Activated naive CD4-positive, alpha-beta T cell (primary cell): ENCODE measurements around the gene DRGX.

Experiments used
- DNase-seq, 4 experiments: peaks; one replicate each; lab custom pipeline; 2025; lab: John Stamatoyannopoulos, UW

Gene DRGX

DNA sequence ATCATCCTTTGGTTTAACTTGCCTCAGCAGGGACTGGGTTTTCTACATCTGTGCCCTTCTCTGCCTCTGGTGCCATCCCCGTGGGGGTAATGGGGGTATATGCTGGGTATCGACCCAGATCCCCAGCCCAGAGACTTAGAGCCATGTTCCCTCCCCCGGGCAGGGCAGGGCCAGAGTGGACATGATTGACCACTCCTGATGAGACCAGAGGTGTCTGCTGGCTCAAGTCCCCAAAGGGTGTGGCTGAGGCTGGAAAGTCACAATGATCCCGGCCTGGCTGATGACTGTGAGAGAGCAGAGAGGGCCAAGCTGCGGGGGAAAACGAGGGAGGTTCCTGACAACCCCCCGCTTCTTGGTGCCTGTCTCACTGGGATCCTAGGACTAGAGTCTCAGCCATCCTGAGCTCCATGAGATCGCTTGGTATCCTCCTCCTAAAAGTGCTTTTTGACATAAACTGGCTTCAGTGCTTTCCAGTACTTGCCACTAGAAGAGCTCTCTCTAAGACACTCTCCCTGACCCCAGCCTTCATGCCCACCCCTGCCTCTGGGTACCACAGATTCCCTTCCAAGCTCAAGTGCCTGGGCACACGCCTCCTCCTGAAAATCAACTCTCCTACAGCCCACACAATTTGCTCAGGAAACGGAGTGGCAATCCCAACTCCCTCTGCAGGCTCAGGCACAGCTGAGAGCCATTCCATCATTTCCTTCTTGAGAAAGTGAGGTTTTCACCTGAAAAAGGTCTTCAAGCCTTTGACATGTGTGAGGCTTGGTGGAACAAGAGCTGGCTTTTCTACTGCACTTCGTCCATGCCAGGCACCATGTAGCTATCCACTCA, 33.9 kb downstream of the DRGX start:
- DNase-seq, result no peak

DNA sequence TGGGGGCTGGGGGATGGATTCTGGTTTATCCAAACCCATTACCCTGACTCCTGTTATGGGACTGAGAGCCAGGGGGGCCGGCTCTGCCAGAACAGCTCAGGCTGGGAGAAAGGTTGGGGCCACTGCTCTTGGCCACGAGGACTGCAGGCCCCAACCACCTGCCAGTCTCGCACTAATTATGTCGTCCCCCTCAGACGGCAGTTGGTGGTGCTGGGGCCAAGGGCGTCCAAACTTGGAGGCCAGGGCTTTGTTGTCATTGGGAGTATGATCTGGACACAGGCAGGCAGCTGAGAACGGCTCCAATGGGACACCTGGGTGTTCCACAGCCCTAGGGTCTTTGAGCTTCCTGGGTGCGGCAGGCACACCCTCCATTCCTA, 34.7 kb downstream of the DRGX start:
- no peak for DNase-seq

DNA sequence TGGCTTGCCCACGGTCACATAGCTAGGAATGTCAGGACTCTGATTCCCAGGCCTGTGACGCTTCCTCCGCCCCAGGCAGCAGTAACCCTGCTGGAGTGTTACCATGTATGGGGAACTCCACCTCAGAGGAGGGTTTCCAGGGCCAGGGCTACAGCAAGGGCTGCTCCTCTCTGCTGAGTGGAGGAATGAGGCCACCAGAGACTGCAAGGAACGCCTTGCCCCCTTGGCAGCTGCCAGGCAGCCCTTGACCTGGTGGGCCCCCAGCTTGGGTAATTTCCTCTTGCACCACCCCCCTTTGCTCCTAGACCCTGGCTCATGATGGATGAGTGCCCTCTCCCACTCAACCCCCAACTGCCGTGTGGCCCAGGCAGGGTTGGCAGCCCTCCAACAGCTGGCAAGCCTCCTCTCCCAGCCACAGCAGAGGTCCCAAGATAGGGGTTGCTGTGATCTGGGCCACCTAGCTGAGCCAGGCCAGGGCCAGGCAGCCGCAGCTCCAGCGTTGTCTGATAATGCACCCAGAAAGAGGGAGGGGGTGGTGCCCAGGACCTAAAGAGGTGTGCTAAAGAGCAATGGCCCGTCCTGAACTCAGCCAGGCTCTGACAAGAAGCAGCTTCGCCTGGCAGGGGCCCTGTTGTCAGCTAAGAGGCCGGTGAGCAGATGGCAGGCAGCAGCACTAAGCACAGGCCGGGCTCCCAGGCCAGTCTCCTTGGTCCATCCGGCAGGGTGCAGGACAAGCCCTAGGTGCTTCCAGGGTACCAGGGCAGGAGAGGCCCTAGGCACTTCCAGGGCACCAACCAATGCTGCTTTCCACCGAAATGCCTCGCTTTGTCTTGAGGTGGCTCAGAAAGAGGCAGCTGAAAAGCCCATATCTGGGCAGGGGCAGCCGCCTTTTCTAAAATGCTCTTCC, 35.4 kb downstream of the DRGX start:
- no peak for DNase-seq

DNA sequence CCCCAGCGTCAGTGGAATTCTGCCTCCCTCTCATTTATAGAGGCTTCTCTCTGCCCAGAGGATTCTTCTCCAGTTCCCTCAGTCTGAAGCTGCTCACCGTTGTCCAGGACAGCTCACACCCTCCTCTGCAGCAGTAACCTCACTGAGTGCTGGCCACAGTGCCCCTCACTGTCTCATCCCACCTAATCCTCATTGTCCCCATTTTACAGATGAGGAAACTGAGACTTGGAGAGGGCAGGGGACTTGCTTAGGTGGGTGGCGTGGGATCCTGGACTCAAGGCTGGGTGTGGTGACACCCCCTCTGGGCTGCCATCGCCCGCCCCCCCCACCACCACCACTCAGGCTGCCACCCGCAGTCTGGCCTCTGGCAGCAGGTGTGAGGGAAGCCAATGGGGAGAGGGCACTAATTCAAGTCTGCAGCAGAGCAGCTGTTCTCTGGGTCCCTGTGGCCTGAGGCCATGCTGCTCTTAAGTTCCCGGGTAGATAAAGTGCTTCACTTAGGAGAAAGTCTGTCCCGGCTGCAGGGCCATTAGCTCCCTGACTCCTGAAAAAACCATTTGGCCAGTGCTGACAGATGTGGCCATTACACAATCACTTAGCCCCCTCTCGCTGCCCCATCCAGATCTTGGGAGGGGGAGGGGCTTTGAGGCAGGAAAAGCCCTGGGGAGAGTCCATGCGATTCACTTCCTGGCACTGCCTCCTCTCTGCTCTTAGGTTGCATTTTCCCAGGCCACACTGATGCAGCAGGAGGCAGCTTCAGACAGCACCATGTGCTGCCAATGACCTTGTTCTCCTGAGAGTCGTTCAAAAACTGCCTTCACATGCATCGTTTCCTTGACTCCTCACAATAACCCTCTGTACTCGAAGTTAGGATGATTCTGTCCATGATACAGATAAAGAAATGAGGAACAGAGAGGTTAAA, 36.3 kb downstream of the DRGX start:
- DNase-seq, result no peak

DNA sequence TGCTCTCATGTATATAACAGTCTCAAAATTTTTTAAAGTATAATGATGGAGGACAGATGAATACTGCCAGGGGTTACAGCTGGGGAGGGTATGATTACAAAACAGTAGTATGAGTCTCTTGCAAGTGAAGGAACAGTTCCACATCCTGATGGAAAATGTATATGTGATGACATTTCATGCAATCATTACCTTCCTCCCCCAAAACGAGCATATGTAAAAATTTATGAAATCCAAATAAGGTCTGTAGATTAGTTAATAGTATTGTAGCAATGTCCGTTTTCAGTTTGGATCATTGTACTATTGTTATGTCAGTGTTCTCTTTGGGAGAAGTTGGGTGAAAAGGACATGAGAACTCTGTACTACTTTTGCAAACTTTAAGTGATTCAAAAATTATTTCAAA, 38.0 kb downstream of the DRGX start:
- DNase-seq, result no peak

DNA sequence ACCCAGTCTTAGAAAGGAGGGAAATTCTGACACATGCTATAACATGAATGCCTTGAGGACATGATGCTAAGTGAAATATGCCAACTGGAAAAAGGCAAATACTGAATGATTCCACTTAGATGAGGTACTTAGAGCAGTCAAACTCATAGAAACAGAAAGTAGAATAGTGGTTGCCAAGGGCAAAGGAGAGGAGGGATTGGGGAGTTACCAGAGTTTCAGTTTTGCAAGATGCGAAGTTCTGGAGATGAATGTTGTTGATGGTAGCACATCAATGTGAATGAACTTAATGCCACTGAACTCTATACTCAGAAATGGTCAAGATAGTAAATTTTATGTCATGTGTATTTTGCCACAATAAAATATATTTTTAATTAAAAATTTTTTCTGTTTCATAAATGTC, 38.9 kb downstream of the DRGX start:
- no peak for DNase-seq

DNA sequence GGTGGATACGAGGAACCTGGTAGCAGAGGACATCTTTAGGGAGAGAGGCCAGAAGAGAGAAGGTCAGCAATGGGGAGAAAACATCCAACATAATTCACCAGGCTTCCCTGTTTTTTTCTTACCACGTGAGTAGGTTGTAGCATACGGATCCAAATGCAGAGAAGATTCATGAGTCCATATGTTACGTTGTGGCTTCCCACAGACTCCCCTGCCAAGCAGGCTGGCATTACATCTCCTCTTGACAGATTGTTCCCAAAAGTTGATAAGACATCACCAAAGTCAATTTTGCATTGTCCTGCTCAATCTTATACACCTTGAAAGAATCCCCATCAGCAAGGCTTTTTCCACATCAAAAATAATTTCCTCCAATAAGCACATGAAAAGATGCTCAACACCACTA, 39.7 kb downstream of the DRGX start:
- DNase-seq, result no peak

DNA sequence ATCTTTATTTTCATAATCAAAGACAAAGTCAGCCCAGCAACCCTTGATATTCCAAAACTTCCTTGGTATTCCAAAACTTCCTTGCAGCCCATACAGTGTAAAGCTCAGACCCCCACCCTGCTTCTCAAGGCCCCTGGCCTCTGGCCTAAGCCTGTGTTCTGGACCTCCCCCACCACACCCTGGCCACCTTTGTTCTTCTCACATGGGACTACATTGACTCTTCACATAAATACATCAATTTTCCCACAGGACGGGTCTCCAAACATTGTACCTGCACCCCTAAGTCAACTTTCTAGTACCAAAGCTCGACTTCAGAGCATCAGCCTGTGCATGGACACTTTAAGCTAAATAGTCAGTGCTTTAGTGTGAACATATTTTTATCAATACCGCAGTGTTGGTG, 40.7 kb downstream of the DRGX start:
- no peak for DNase-seq

DNA sequence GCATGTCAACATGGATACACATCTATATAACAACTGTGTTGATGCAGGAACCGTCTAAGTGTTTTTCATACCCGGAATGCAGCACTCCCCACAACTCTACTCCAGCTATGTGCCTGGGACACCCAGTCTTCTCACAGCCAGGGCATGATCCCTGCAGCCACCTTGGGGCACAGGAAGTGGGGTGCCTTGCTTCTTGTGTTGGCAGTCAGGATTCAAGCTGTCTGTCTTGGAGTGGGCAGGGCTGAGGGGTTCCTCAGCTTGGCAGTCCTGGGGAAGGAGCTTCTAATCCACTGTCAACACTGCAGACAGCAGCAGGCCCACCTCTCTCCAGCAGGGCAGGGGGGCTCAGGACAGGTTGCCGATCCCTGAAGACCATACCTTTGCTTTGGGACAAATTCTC, 41.3 kb downstream of the DRGX start:
- DNase-seq, result no peak

DNA sequence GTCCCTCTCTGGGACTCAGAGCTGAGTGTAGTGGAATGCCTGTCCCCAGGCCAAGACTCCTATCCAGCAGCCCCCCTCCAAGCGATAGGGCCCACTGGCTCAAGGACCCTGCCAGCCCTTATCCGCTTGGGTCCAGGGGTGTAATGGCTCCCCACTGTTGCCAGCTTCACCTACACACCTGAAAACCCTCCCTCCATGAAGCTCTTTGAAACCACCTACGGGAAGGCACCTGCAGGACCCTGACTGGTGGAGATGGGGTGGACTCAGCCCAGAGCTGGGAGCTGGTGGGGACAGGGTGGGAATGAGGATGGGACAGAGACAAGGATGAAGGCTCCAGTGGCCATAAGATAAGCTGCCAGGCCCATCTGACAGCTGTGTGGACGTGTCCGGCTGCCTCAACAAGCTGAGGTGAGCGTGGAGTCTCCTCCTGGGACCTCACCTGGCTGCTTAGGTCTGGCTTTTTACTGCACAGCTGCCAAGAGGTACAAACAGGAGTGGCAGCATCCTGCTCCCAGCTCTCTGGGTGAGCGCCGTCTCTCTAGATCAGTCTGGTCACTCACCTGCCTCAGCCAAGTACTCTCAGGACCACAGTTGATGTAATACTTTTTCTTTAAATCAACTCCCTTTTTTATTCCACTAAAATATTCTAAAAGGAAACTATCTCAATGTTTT, 41.9 kb downstream of the DRGX start:
- DNase-seq, result no peak

DNA sequence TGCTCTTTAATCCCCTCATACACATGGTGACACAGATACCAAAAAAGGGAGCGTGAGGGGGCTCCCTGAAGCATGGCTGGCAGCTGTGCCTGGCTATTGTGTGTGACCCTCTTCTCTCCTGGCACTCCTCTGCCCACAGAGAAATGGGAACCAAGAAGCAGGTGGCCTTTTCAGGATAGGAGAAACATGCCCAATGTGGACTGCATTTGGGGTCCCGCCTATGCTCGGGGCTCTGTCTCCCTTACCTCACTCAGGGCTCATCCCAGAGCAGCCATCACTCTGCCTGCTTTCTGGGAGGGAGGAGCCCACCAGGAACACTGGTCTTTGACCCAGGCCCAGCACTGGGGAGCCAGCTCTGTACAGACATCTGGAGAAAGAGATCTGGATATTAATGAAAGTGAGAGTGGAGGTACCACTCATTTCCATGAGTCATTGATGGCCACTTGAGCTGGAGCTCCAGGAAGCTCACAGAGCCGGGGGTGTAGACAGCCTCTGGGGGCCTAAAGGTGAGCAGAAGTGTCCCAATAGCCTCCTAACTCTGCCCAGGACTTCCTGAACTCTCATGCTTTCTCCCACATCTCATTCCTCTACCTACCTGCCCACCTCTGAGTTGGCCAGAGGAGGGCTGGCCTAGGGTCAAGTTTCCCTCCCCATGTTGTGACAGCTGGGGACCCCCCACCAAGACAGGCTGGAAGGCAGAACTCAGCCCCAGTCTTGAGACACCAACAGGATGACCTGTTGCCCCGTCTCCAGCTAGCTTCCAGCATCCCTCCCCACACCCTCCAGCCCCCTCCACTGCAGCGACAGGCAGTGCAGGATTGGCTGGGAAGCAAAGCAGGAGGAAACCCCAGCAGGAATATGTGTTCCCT, 42.6 kb downstream of the DRGX start:
- DNase-seq, result no peak

DNA sequence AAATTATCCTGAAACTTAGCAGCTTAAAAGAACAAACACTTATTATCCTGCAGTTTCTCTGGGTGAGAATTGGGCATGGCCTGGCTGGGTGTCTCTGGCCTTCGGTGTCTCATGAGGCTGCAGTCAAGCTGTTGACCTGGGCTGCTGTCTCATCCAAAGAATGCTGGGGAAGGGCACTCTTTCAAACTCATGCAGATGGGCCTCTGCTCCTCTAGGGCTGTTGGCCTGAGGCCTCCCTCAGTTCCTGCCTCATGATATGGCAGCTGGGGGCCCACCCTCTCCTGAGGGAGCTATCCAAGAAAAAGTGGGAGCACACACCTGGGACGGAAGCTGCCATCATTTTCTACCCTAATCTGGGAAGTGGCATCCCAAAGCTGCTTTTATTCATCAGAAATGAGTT, 43.6 kb downstream of the DRGX start:
- DNase-seq, result no peak

DNA sequence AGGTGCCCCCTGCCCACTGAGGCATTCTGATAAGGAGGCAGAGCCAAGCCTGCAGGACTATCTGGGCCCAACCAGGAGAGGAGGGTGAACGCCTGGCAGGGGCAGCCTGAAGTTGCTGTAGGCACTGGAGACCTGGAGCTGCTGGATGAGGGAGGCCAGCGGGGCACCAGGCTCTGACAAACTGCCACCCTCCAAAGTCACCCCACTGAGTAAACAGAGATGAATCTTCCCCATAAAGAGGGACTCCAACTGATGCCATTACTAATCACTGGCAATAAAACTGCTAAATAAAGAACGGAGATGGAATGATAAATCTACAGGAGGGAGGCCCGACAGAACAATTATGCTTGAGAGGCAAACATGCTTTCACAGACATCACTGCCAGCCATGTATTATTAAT, 44.2 kb downstream of the DRGX start:
- DNase-seq, result no peak

DNA sequence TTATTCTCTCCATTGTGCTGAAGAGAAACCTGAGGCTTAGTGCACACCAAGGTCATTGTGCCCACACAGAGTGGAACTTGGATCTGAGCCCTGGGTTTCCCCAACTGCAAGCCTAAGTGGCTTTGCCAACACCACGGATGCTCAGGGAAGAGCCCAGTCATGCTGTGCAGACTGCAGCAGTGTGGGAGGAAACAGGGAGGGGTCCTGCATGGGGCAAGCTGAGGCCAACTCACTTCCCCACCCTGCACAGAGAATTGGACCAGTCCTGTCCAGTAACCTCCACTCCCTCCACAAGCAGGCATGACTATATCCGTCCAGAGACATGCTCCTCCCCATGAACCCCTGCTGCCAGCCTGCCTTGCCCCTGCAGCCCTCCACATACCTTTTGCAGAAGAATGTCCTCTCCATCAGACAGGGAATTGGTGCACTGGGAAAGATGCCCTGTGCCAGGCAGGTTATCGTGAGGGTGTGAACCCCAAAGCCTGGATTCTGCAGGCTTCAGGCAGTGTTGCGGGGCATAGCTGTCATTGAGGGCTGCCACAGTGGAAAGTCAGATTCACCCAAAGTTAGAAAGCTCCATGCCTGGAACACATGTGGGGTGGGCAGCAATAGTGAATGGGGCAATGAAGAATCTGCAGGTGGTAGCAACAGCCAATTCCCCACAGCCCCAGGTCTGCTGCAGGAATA, 44.9 kb downstream of the DRGX start:
- no peak for DNase-seq

DNA sequence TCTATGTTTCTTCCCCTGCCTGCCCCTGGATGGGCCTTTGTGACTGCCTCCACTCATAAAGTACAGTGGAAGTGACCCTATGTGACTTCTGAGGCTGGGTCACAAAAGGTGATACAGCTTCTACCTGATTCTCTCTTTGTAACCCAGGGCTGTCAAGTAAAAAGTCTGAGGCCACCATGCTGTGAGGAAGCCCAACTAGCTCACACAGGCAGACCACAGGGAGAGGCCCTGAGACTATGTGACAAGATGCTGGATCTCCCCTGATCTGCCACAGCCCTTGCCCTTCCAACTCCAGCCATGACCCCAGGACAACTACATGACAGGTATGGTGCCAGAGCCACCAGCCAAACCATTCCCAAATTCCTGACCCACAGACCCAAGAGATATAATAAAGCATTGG, 45.8 kb downstream of the DRGX start:
- DNase-seq, result no peak

DNA sequence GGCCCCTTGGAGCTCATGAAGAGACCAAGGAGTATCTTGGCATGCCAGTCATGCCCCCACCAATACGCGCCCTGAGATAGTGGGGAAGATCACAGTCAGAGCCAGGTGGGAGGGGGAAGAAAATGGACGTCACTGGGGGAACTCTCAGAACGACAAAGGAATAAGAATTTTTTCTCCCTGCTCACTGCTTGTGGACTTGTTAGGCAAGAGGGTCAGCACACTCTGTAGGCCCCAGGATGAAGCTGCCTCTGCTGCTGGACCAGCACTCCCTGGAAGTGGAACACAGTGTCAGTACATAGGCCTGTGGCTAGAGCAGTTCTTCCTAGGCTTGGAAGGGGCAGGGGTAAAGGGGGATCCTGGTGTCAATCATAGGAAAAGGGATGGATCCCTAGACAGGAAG, 46.5 kb downstream of the DRGX start:
- no peak for DNase-seq

DNA sequence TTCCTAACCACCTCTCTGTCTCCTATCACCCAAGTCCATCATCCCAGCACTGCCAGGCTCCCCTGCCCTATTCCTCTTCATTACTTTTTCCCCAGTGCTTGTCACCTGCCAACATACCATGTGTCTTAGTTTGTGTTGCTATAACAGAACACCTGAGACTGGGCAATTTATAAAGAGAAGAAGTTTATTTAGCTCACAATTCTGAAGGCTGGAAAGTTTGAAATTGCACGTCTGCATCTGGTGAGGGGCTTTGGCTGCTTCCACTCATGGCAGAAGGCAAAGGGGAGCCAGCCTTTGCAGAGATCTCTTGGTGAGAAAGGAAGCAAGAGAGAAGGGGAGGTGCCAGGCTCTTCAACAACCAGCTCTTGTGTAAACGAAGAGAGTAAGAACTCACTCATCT, 47.3 kb downstream of the DRGX start:
- DNase-seq, result no peak

DNA sequence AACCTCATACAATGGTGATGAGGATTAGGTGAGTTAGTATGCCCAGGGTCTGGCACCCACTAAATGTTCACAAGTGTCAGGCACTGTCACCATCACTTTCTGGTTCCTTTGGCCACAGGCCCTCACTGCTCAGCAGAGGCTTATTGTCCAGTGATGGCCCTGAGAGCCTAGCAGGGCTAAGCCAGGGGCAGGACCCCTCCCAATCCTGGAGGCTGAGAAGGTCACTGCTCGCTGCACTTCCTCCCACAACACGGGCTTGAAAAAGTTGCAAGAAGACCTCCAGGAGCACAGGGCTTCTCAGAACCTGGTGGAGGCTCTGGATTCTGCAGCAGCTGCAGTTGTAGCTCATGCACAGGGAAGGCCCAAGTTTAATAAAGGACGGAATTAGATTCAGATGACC, 48.1 kb downstream of the DRGX start:
- DNase-seq, result no peak

DNA sequence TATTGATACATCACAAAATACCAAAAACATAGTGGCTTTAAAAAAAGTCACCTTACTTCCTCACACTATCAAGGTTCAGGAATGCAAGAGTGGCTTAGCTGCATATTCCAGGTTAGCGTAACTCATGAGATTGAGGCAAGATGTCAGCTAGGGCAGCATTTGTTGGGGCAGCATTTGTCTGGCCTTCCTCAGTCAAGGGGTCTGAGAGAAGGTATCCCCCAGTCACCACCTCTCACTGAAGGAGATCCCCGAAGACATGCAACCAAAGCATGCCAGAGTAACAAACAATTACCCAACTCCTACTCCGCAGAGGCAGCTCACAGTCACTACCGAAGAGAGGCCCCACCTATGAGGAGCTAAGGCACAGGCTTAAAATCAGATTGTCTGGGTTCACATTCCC, 48.5 kb downstream of the DRGX start:
- DNase-seq, result no peak

DNA sequence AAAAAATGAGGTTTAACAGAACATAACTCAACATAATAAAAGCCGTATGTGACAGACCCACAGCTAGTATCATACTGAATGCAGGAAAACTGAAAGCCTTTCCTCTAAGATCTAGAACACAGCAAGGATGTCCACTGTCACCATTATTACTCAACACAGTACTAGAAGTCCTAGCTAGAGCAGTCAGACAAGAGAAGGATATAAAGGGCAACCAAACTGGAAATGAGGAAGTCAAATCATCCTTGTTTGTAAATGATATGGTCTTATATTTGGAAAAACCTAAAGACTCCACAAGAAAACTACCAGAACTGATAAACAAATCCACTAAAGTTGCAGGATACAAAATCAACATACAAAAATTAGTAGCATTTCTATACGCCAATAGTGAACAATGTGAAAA, 51.0 kb downstream of the DRGX start:
- DNase-seq, result no peak
